ENCODE data around the gene RASAL2. TPM values are rescaled to one million over a fixed set of nuclear protein-coding genes. Genes with fewer than 3 reads are reported as not detected.

The RASAL2 gene
- total RNA-seq, 4 donors from 2014 or later, result 19.7 to 36.7 (median 27.4) TPM

- TF ChIP-seq CTCF (IDR thresholded peaks at IDR 0.05; ENCODE audit: low read depth), result no peak
Observed at GRCh38 chr1:178458203-178458602, 364.3 kb downstream of the RASAL2 start.

DNA sequence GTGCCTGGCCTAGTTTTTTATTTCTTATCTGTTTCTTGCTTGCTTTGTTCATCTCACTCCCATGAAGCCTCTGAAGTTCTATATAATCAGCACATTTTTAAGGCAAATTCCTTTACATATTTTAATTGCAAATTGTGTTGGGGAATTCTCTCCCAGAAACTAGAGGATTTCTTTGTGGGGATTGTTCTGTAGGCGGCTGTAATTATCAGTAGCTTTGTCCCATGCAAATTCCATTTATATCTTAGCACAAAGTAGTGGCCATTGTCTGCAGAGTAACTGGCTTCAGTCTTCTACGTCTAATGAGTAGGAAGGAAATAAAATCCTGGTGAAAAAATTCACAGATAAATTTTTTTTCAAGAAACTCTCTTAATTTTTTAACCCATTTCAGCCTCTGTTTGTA, 367.2 kb downstream of the RASAL2 start:
- no peak for TF ChIP-seq CTCF (IDR thresholded peaks at IDR 0.05; ENCODE audit: low read depth)

GRCh38 chr1:178461701-178462100, 367.8 kb downstream of the RASAL2 start:
- TF ChIP-seq CTCF (IDR thresholded peaks at IDR 0.05; ENCODE audit: low read depth), result no peak

- TF ChIP-seq CTCF (IDR thresholded peaks at IDR 0.05; ENCODE audit: low read depth), result no peak
Observed at GRCh38 chr1:178464141-178464540, 370.2 kb downstream of the RASAL2 start.

DNA sequence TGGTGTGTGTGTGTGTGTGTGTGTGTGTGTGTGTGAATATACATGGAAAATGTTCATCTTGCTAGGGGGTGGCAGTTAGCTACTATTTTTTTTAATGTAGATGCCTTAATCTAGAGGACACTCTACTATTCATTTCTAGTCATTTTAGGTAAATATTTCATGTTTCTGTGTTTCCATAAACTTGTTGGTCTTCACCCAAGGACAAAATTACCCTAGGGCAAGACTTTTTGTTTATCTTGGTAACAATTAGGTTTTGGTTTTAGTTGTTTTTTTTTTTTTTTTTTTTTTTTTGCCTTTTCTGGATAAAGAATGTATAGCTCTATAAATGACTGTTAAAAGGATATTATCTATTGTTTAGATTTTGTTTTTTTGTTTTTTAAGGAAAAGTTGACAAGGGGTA, 370.7 kb downstream of the RASAL2 start:
- TF ChIP-seq CTCF (IDR thresholded peaks at IDR 0.05; ENCODE audit: low read depth), result no peak

DNA sequence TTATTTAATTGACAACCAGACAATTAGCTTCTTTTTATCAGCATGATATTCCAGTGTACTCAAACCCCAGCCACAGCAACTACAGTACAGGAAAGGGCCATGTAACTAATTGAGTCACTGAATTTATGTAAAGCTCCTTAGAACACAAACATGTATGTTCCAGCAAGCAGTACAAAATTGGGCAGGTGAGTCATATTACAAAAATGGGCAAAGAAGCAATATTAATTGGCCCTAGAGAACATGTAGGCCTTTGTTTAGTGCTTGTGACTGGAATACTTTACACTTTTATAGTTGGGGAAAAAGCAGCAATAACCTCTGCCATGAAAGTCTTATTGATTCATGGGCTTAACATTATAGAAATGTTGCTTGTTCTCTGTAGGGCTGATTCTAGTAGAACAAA, 371.1 kb downstream of the RASAL2 start:
- TF ChIP-seq CTCF (IDR thresholded peaks at IDR 0.05; ENCODE audit: low read depth), result no peak

DNA sequence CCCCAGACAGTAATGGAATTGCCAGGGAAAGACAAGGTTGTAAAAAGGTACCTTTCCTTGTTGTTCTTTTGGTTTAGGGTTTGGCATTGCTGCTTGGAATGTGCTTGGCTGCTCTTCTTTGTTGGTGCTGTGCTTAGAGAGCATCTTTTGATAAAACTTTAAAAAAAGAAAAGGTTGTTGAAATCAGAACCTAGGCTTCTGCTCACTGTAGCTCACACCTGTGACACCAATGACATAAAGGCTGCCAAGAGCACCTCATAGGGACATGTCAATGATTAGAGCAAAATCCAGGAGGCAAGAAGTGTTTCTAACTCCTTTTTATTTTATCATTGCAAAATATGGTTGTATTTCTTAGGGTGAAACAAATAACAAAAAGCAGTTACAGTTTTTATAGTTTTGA, 373.9 kb downstream of the RASAL2 start:
- no peak for TF ChIP-seq CTCF (IDR thresholded peaks at IDR 0.05; ENCODE audit: low read depth)

All from subcutaneous adipose tissue (tissue), 4 donors.